H9 (cell line): ENCODE results near the gene RNGTT. TPM values are rescaled to one million over a fixed set of nuclear protein-coding genes. Genes with fewer than 3 reads are reported as not detected.

Source experiments
- DNase-seq: peaks from one replicate; pipeline ENCODE4 v3.0.0-alpha.2; 2017
- H2AFZ ChIP-seq: one replicate; pipeline ENCODE4 v1.6.1; 2013; ENCODE audit warnings: mild to moderate bottlenecking, low read length, control low read depth, moderate library complexity
- H2AK5ac ChIP-seq: 2 replicates; pipeline ENCODE4 v1.6.1; 2013; ENCODE audit warnings: low read length, control low read depth, mixed read lengths; ENCODE audit not compliant: insufficient read length
- H2BK120ac ChIP-seq: one replicate; pipeline ENCODE4 v1.6.1; 2013; ENCODE audit warnings: low read depth, mild to moderate bottlenecking, low read length, control low read depth, inconsistent platforms; ENCODE audit not compliant: poor library complexity, severe bottlenecking
- H2BK12ac ChIP-seq: 2 replicates; pipeline ENCODE4 v1.6.1; 2013; ENCODE audit warnings: low read length, control low read depth, mixed read lengths, low read depth; ENCODE audit not compliant: insufficient read length
- H2BK15ac ChIP-seq: 2 replicates; pipeline ENCODE4 v1.6.1; 2013; ENCODE audit warnings: low read depth, low read length, control low read depth
- H2BK20ac ChIP-seq: one replicate; pipeline ENCODE4 v1.6.1; 2013; ENCODE audit warnings: low read depth, mild to moderate bottlenecking, low read length, control low read depth, inconsistent platforms; ENCODE audit not compliant: poor library complexity, severe bottlenecking
- H2BK5ac ChIP-seq: 2 replicates; pipeline ENCODE4 v1.6.1; 2013; ENCODE audit warnings: low read length, control low read depth, mixed read lengths; ENCODE audit not compliant: insufficient read length
- H3K14ac ChIP-seq: 2 replicates; pipeline ENCODE4 v1.6.1; 2013; ENCODE audit warnings: low read length, control low read depth; ENCODE audit not compliant: insufficient read depth
- H3K18ac ChIP-seq: 2 replicates; pipeline ENCODE4 v1.6.1; 2013; ENCODE audit warnings: low read depth, mild to moderate bottlenecking, mixed read lengths, low read length, control low read depth; ENCODE audit not compliant: insufficient read length
- H3K23ac ChIP-seq: 2 replicates; pipeline ENCODE4 v1.6.1; 2013; ENCODE audit warnings: low read length, control low read depth, mixed read lengths, low read depth; ENCODE audit not compliant: insufficient read length
- H3K23me2 ChIP-seq: 2 replicates; pipeline ENCODE4 v1.6.1; 2013; ENCODE audit warnings: low read depth, mild to moderate bottlenecking, mixed read lengths, low read length, control low read depth; ENCODE audit not compliant: insufficient read length, poor library complexity, severe bottlenecking
- H3K27ac ChIP-seq: 2 replicates; pipeline ENCODE4 v1.5.1; 2013; ENCODE audit warnings: low read length, control low read depth, mixed read lengths, low read depth; ENCODE audit not compliant: insufficient read length
- H3K27me3 ChIP-seq: 2 replicates; pipeline ENCODE4 v1.6.1; 2013; ENCODE audit warnings: low read length, control low read depth, inconsistent platforms; ENCODE audit not compliant: insufficient read depth
- H3K4ac ChIP-seq: 2 replicates; pipeline ENCODE4 v1.6.1; 2013; ENCODE audit warnings: low read depth, mild to moderate bottlenecking, control low read depth, inconsistent platforms, low read length, moderate library complexity
- H3K4me1 ChIP-seq: 2 replicates; pipeline ENCODE4 v1.6.1; 2013; ENCODE audit warnings: low read length, control low read depth, inconsistent platforms; ENCODE audit not compliant: insufficient read depth
- H3K4me2 ChIP-seq: 2 replicates; pipeline ENCODE4 v1.6.1; 2013; ENCODE audit warnings: low read length, control low read depth, mixed read lengths; ENCODE audit not compliant: insufficient read length, insufficient read depth
- H3K56ac ChIP-seq: 2 replicates; pipeline ENCODE4 v1.6.1; 2013; ENCODE audit warnings: low read depth, mild to moderate bottlenecking, mixed read lengths, low read length, control low read depth; ENCODE audit not compliant: insufficient read length
- H3K79me1 ChIP-seq: 2 replicates; pipeline ENCODE4 v1.6.1; 2013; ENCODE audit warnings: low read depth, mild to moderate bottlenecking, moderate library complexity, low read length, control low read depth, inconsistent platforms; ENCODE audit not compliant: insufficient read depth, poor library complexity, severe bottlenecking
- H3K79me2 ChIP-seq: 2 replicates; pipeline ENCODE4 v1.6.1; 2013; ENCODE audit warnings: low read length, control low read depth, inconsistent platforms; ENCODE audit not compliant: insufficient read depth
- H3K9ac ChIP-seq: 2 replicates; pipeline ENCODE4 v1.6.1; 2013; ENCODE audit warnings: low read length, control low read depth, mixed read lengths; ENCODE audit not compliant: insufficient read length; ENCODE audit errors: extremely low read depth
- H3K9me3 ChIP-seq: one replicate; pipeline ENCODE4 v1.6.1; 2013; ENCODE audit warnings: low read depth, low read length, inconsistent platforms; ENCODE audit not compliant: control insufficient read depth
- H3T11ph ChIP-seq: one replicate; pipeline ENCODE4 v1.6.1; 2013; ENCODE audit warnings: mild to moderate bottlenecking, low read length, control low read depth, inconsistent platforms
- H4K20me1 ChIP-seq: one replicate; pipeline ENCODE4 v1.6.1; 2013; ENCODE audit not compliant: control insufficient read depth, insufficient read length, insufficient read depth
- H4K5ac ChIP-seq: 2 replicates; pipeline ENCODE4 v1.6.1; 2013; ENCODE audit warnings: low read depth, mild to moderate bottlenecking, mixed read lengths, low read length, control low read depth; ENCODE audit not compliant: insufficient read length
- H4K8ac ChIP-seq: replicated peaks from 2 replicates; pipeline ENCODE4 v1.6.1; 2013; ENCODE audit warnings: low read length, control low read depth, mixed read lengths, low read depth; ENCODE audit not compliant: insufficient read length
- H4K91ac ChIP-seq: 2 replicates; pipeline ENCODE4 v1.6.1; 2013; ENCODE audit warnings: low read depth, mild to moderate bottlenecking, moderate library complexity, mixed read lengths, low read length, control low read depth; ENCODE audit not compliant: insufficient read length
- H3K27ac Mint-ChIP-seq, 3 experiments: 2 replicates in 2 of 3; 3 replicates in 1 of 3; pipeline ENCODE4 v1.8.0; 2020 to 2021; ENCODE audit warnings: mixed read lengths in 3 of 3, mild to moderate bottlenecking in 1 of 3, moderate library complexity in 1 of 3
- H3K27me3 Mint-ChIP-seq: 2 replicates; pipeline ENCODE4 v1.8.0; 2021; ENCODE audit warnings: low read depth, mild to moderate bottlenecking, moderate library complexity, mixed read lengths
- H3K36me3 Mint-ChIP-seq, 3 experiments: 2 replicates in 2 of 3; 3 replicates in 1 of 3; pipeline ENCODE4 v1.8.0; 2020 to 2021; ENCODE audit warnings: low read depth in 3 of 3, mixed read lengths in 3 of 3; ENCODE audit not compliant: insufficient read depth in 1 of 3
- H3K4me1 Mint-ChIP-seq, 2 experiments: 2 replicates each; pipeline ENCODE4 v1.8.0; 2020; ENCODE audit warnings: mixed read lengths in 2 of 2
- H3K4me3 Mint-ChIP-seq, 2 experiments: 2 replicates in 1 of 2; 3 replicates in 1 of 2; pipeline ENCODE4 v1.8.0; 2020 to 2021; ENCODE audit warnings: mild to moderate bottlenecking in 2 of 2, mixed read lengths in 2 of 2, moderate library complexity in 1 of 2
- H3K9me3 Mint-ChIP-seq, 2 experiments: 2 replicates in 1 of 2; 3 replicates in 1 of 2; pipeline ENCODE4 v1.8.0; 2020; ENCODE audit warnings: mild to moderate bottlenecking in 2 of 2, mixed read lengths in 2 of 2, moderate library complexity in 1 of 2
- CTCF ChIP-seq: fragments of 200-600 bp; sonication (generic); conservative IDR thresholded peaks from 3 replicates; pipeline ENCODE4 v1.8.0; 2021; ENCODE audit warnings: antibody characterized with exemption, mild to moderate bottlenecking
- WGBS: extraction: QIAGEN DNeasy Blood & Tissue Kit; methylation state at CpG from one replicate; pipeline ENCODE4 v1.1.7; 2013; ENCODE audit warnings: missing lambda C conversion rate, low lambda C conversion rate, mixed read lengths; ENCODE audit not compliant: insufficient read length; ENCODE audit errors: extremely low coverage; 5-methylcytosine and 5-hydroxymethylcytosine counted together
- total RNA-seq: library from RNA; stranded (reverse); gene quantifications from 2 replicates; pipeline ENCODE4 v1.2.1, GENCODE V29; 2021

The RNGTT gene
- total RNA-seq, 1 experiment from 2014 or later, result 20.5 TPM

GRCh38 chr6:88702956-88703556 is 260.4 kb downstream of the RNGTT start:
- H3K4me1 Mint-ChIP-seq, result peaks cover 0 to 3% of the 10 kb centered on the region in 2 experiments; a peak in 1 of 4 replicates
- H3K79me1 ChIP-seq, result no peaks in the 10 kb centered on the region
- H3K4me1 ChIP-seq, result no peaks in the 10 kb centered on the region
- no peak overlapping the region for H4K5ac ChIP-seq
- no peak overlapping the region for H3K23ac ChIP-seq
- H3K27ac ChIP-seq, result no peak overlapping the region
- H3K23me2 ChIP-seq, result no peaks in the 10 kb centered on the region
- H2AFZ ChIP-seq, result no peak overlapping the region
- H3K36me3 Mint-ChIP-seq, result peaks cover 1 to 6% (median 2%) of the 10 kb centered on the region in 3 experiments; a peak in 6 of 7 replicates
- DNase-seq, result no peak
- H3K79me2 ChIP-seq, result no peaks in the 10 kb centered on the region; the same call in 1 of the 2 replicates
- no peak overlapping the region for H3K56ac ChIP-seq
- no peak overlapping the region for H3K9ac ChIP-seq
- no peak overlapping the region for H3T11ph ChIP-seq
- no CpG with 5 or more reads among the region's 4 CpGs for WGBS
- H2BK15ac ChIP-seq, result no peak overlapping the region
- no peak overlapping the region for H3K18ac ChIP-seq
- no peak overlapping the region for H3K4me2 ChIP-seq
- H3K4ac ChIP-seq, result no peak overlapping the region
- no peaks in the 10 kb centered on the region for H4K20me1 ChIP-seq
- H3K27me3 Mint-ChIP-seq, result no peaks in the 10 kb centered on the region
- H3K4me3 Mint-ChIP-seq, result no peak overlapping the region
- no peak overlapping the region for H2BK120ac ChIP-seq
- no peak overlapping the region for H4K8ac ChIP-seq
- H4K91ac ChIP-seq, result no peak overlapping the region
- H3K9me3 Mint-ChIP-seq, result 0 out of 5 replicates have a peak, but pooled peaks cover 0 to 2% of the 10 kb centered on the region in 2 experiments
- H3K27me3 ChIP-seq, result no peaks in the 10 kb centered on the region
- H3K14ac ChIP-seq, result no peak overlapping the region
- no peak overlapping the region for H2AK5ac ChIP-seq
- no peak overlapping the region for H2BK20ac ChIP-seq
- no peak overlapping the region for H2BK5ac ChIP-seq
- no peaks in the 10 kb centered on the region for H3K9me3 ChIP-seq
- no peak overlapping the region for H3K27ac Mint-ChIP-seq
- H2BK12ac ChIP-seq, result no peak overlapping the region
- TF ChIP-seq CTCF, result no peak
